SKM-1 (cell line): ENCODE results near the gene TTC21A.
"Not testable (repeated sequence)": the region's sequence is repeated elsewhere in the genome, so short reads cannot be mapped to it uniquely, and the experiment has no call there.

Experiments used
- DNase-seq: peaks from one replicate; lab custom pipeline; 2025; ENCODE audit not compliant: unreplicated experiment; lab: John Stamatoyannopoulos, UW

Gene TTC21A, protein sequence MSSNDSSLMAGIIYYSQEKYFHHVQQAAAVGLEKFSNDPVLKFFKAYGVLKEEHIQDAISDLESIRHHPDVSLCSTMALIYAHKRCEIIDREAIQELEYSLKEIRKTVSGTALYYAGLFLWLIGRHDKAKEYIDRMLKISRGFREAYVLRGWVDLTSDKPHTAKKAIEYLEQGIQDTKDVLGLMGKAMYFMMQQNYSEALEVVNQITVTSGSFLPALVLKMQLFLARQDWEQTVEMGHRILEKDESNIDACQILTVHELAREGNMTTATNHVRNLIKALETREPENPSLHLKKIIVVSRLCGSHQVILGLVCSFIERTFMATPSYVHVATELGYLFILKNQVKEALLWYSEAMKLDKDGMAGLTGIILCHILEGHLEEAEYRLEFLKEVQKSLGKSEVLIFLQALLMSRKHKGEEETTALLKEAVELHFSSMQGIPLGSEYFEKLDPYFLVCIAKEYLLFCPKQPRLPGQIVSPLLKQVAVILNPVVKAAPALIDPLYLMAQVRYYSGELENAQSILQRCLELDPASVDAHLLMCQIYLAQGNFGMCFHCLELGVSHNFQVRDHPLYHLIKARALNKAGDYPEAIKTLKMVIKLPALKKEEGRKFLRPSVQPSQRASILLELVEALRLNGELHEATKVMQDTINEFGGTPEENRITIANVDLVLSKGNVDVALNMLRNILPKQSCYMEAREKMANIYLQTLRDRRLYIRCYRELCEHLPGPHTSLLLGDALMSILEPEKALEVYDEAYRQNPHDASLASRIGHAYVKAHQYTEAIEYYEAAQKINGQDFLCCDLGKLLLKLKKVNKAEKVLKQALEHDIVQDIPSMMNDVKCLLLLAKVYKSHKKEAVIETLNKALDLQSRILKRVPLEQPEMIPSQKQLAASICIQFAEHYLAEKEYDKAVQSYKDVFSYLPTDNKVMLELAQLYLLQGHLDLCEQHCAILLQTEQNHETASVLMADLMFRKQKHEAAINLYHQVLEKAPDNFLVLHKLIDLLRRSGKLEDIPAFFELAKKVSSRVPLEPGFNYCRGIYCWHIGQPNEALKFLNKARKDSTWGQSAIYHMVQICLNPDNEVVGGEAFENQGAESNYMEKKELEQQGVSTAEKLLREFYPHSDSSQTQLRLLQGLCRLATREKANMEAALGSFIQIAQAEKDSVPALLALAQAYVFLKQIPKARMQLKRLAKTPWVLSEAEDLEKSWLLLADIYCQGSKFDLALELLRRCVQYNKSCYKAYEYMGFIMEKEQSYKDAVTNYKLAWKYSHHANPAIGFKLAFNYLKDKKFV (N-terminal part only)

DNA sequence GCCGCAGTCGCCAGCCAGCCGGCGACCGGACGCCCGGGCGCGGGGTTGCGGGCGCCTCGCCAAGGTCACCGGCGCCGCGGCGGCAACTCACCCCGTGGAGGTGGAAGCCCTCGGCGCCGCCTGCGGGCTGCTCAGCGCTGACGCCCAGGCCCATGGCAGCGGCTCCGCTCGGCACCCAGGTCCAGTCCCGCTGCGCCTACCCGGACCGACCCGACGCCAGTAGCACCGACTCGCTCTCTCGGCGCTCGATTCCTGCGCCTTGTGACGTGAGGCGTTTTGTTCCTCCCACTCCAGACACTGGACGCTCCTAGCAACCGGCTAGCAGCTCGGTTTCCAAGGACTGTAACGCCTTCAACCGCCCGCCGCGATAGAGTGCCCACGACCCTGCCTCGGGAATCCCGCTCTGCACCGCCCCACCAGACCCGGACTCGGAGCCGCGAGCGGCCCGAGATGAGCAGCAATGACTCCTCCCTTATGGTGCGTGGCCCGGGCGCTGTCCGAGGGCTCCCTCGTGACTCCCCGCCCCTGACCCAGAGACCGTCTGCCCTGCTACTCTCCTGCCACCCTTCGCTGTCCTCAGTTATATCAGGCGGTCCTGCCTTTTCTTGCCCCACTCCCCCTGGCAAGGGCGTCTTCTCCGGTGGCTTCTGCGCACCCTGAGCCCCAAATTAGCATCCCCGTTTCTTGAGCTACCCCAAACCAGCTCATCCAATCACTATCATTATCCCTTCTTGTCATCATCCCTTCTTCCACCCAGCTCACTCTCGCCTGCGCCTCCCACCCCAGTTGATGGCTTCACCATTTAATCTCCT lies at the start of gene TTC21A, which contains the start of gene GORASP1:
Gene TTC21A (plus strand): TSS at position 293 of the 812 bp plus-strand sequence. CDS start 158 bp downstream, at position 451.
Gene GORASP1 (minus strand): TSS at position 240 of the 812 bp plus-strand sequence. CDS start 86 bp downstream, at position 154.
- DNase-seq, result peak; percentile 83

DNA sequence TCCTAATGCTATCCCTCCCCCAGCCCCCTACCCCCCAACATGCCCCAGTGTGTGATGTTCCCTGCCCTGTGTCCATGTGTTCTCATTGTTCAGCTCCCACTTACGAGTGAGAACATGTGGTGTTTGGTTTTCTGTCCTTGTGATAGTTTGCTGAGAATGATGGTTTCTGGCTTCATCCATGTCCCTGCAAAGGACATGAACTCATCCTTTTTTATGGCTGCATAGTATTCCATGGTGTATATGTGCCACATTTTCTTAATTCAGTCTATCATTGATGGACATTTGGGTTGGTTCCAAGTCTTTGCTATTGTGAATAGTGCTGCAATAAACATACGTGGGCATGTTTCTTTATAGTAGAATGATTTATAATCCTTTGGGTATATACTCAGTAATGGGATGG lies 46.3 kb upstream of the TTC21A start:
- not testable (repeated sequence) for DNase-seq

DNA sequence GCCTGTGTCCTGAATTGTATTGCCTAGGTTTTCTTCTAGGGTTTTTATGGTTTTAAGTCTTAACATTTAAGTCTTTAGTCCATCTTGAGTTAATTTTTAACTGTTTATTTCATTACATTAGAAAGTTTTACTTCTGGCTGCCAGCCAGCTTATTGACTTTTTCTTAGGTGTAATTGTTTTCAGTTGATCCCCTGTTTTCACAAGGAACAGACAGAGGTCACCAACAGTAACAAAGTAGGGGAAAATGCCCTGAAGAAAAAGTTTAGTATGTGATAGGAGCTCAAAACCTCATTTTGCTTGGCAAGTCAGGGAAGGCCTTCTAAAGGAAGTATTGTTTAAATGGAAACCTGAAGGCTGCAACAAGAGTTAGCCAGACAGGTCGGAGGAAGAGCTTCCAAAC lies 45.3 kb upstream of the TTC21A start:
- DNase-seq, result no peak

DNA sequence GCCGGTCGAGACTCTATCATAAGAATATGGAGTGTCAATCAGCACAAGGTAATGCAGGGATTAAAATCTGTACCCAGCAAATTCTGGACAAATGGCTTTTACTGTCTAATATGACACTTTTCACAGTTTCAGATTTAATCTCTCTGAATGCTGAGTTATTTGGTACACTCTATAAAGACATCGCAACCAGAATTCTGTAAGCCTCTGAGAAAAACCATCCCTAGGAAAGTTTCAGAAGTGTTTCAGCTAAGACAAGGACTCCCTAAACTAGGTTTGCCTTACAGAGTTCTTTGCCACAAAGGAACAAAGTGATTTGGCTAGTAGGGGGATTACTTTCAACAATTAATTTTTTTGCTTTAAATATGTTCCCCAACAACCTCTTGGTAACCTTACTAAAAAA lies 44.3 kb upstream of the TTC21A start:
- DNase-seq, result no peak

DNA sequence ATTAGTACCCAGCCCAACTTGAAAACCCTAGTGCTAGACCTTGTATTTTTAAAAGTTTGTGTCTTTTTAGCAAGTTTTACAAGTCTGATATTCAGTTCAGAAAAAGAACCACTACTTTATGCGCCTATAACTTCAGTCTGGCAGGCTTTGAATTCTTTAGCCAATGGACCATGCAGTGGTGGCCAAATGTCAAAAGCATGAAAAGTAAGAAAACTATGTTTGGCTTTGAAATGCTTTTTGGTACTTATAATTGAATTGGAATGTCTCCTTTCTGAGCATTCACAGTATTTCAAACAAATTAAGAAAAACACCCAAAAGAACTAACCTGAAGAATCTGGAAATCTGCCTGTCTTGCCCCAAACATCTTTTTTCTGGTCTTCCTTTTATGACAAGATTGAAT lies 42.8 kb upstream of the TTC21A start:
- DNase-seq, result no peak

DNA sequence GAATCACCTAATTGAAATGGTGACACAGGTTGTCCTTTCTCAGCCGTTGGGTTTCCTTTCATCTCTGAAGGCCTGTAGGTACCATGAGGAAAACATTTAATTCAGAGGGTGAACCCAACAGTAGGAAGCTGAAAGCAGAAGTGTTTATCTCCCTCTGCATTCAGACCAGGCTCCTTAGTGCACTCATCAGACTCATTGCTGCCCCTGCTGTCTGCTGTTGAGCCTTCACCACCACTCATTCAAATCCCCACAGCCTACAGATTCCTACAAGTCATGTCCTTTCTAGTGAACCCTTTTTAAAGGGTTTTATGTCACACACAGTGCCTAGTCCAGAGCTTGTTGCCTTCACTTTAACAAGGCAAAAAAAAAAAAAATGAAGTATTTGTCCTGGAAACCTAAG lies 42.3 kb upstream of the TTC21A start:
- peak; percentile 79 for DNase-seq

DNA sequence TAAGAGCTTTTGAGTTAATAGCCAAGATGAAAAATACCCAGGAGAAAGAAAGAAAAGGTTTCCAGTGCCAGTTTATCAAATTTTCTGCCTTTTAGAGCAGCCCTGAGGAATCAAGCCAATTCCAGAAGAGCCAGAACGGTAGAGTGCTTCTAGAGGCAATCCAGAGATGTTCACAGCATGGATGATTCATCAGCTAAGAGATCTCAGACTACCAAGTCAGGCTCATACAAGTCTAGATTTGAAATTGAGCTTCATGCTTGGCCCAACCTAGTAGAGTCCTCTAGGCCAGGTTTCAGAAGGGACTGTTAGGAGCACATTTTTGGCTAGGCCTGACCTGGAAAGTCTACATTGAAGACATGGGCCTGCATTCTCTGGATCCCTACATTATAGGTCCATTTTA lies 40.2 kb upstream of the TTC21A start:
- no peak for DNase-seq

DNA sequence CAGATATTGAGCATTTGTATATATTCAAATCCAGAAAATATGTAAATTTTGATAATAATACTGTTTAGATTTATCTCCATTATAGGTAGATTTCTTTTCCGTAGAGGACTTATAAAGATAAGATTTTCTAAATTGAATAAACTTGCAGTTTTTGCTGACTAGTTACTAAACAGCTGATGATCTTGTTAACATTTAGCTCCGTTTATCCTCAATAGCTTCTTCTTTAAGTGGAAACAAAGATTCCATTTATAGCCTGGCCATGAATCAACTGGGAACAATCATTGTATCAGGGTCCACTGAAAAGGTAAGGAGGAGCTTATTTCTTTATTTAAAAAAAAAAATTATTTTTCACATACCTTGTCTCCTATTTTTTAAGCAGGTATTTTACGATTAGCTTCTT lies 38.9 kb upstream of the TTC21A start:
- no peak for DNase-seq

DNA sequence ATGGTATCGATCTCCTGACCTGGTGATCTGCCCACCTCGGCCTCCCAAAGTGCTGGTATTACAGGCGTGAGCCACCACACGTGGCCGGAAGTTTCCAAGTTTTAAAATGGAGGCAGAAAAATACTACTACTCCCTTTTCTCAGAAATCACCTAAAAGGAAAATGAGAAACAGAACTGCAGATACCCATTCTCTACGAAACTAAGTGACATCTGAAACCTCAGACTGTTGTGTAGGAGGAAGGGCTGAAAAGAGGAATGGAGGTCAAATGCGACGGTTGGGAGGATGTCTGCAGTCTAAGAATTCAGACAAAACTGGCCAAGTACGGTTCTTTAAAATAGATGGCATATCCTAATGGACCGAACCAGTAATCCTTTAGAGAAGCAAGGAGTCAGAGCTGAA lies 31.6 kb upstream of the TTC21A start:
- no peak for DNase-seq

DNA sequence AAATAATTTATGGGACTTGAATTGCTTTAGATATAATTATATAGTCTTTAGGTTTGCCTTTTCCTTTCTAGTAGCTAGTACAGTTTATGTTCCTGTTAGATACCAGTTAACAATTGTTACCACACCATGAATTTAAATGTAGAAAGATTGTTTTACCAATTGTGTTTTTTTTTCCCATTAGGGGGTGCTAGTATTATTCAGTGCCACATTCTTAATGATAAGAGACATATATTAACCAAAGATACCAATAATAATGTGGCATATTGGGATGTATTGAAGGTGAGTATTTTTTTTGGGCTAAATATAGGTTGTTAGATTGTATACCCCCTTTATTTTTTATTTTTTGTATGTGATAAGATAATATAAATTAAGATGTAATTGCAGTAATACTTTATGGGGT lies 27.9 kb upstream of the TTC21A start:
- no peak for DNase-seq

DNA sequence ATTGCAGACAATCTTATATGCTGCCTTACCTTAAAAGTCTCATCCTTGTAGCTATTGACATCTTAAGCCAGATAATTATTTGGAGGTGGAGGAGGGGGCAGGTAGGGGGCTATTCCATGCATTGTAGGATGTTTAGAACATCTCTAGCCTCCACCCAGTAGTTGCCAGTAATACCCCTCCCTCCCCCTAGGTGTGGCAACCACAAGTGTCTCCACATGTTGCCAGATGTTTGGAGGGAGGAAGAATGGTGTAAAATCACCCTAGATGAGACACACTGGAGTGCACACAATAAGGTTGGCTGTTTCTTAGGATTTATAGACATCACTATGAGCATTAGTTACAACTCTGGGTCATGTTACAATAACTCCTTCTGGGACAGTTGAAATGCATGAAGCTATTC lies 27.5 kb upstream of the TTC21A start:
- DNase-seq, result no peak

DNA sequence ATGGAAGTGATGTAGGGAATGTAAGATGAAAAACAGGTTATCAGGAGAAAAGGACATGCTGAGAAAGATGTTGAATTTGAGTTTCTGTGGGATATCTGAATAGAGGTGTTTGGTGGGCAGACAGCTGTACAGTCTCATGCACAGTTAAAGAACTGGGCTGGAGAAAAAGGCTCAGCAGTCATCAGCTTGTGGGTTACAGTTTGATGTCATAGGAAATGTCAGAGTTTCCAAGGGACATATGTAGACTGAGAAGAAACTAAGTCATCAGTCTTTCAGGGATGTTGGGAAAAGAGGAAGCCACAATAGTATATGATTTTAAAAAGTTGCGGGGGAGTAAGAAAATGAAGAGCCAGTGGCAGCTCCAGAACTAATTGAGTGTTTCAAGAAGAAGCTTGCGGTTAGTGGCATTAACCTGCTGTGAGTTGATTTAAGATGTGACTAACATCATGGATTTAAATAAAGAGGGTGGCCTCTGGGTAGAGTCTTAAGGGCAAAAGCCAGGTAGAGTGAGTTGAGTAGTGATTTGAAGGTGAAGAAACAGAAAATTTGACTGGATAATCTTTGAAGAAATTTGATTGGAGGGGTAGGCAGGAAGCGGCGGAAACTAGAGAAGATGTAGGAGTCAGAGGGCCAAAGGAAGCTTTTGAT lies 24.7 kb upstream of the TTC21A start:
- DNase-seq, result no peak

DNA sequence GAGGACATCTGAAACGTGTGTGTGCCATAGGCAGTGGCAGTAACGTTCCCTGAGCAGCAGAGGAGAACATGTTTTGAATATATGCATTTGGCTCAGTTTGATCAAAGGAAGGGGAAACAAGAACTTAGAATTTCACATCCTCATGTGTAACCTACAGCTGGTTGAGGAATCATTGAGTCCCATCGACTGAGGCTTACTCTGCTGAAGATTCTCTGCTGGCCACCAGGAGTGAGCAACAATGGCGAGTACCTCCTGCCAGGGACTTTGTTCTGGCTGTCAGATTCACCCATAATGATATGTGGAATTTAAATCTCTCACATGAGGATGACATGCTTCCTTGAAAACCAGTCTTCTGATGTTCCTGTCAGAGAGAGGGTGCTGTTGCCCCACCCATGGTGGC lies 21.3 kb upstream of the TTC21A start:
- DNase-seq, result no peak

DNA sequence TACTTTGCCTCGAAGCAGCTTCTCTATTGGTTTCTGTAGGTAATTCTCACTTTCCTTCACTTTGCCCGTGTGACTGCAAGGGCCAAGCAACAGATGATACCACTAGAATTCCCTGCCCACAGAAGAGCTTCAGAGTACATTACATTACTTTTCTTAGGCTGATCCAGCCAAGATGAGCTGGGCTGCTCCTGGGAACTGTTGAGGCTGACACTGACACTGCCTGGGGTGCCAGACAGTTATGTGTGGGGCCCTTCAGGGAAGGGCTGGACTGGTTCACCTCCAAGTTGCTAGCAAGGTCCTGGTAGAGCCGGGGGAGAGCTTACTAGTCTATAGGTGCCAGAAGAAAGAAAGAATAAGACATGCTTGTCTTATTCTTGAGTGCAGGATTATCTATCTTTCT lies 19.0 kb upstream of the TTC21A start:
- no peak for DNase-seq

DNA sequence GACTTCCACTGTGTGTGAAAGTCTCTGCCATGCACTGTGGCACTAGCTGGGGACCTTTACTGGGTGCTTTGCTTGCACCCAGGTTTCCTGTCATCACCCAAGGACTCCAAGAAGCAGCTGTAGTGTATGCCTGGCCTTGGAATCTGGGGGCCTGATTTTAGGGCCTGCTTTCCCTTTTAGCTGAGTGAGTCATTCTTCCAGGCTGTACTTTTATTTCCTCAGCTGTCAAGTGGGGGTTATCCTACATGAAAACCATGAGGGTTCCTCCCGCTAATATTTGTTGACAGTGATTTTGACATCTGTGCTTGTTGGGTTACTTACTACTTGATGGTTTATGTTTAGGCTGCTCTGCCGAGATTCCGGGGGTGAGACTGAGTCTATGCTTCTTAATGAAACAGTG lies 18.6 kb upstream of the TTC21A start:
- no peak for DNase-seq

DNA sequence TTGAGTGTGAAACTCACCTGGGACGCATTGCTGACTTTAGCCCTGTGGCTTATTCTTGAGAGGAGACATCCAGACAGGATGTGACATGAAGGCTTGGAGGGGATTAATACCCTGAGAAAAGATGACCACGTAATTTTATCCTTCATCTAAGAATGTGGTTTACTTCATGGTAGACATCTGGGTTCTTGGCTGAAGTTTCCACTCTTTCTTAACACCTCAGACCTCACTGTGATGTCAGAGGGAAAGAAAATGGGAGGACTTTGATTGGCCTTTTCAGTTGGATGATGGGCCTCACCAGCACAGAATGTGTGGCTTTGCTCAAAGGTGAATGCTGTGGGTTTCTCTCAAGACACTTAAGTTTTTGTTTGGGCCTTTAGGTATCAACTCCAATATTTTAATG lies 16.6 kb upstream of the TTC21A start:
- DNase-seq, result no peak

DNA sequence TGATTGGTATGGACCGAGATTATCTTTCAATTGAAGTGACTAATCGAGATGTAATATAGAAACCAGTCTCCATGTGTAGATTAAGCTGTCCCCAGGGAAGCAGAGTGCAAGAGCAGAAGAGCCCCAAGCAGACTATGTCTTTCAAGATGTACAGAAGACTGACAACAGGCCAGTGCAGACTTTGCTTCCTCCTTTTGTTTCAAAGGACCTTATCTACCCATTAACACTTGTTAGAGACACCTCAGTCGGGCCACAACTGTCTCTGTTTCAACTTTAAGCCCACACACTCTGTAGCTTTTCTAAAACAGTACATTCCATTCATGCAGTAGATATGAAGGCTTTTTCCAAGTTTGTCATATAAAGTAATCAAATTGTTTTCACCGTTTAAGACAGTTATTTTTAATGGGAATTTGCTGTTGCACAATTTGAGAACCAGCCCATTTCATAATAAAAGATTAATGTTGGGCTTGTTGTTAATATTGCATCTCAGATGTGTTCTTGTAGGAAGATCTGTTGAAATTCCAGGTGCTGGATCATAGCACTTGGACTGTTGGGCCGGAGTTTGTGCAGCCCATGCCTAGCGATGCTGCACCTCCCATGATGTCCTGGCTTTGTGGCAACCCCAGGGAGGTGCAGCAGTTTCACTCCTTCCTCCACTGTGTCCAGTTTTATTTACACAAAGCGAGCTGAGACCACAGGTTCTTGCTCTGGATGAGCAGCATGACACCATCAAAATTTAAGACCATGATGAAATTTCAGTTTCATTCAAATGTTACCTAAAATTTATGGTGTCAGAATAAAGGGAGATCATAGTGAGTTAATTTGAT lies 12.4 kb upstream of the TTC21A start:
- no peak for DNase-seq

DNA sequence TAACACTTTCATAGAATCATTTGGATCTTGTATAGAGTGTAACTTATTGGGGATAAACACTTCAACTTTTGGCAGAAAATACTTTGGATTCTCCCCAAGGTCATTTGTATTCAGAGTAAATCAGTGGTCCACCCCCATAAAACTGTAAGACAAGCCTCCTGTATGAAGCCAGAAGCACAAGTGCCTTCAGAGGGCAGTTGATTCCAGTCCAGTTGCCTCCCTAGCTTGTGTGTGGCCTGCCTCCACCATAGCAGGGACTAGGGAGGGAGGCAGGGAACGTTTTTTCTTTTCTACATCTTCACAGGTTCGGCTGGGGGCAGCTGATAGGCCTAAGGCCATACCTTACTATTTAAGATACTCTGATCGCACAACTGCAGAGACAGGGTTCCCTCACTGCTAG lies 11.7 kb upstream of the TTC21A start:
- no peak for DNase-seq

DNA sequence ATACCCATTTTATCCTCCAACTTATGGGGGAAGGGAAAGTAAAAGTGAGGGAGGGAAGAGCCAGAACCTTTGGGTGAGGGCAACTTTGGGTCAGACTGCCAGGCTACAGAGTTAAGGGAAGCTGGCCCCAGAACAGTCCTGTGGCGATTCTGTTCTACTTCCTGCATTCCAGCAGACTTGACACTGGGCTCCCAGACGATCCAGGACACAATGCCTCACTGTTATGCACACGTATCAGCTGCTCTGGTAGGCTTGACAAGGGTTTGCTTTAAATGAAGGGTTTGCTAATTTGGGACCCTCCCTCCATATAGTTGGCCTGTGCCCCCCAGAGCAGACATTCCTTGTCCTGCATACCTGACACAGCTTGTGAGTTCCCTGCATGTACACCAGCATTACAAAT lies 10.7 kb upstream of the TTC21A start:
- no peak for DNase-seq
